Gastrocnemius medialis (tissue), 4 donors: ENCODE measurements around the gene XYLT1.

Source experiments
- POLR2A ChIP-seq, 2 donors: fragments of 450-650 bp; IDR thresholded peaks; one replicate each; pipeline ENCODE4 v1.6.1; 2017; ENCODE audit warnings: antibody characterized with exemption in 2 of 2, mild to moderate bottlenecking in 2 of 2, moderate library complexity in 2 of 2
- TF ChIP-seq, protein P1 (sequence below), 5 experiments: fragments of 450-650 bp in 3 of 5; fragments of 200-600 bp in 2 of 5; sonication (generic) in 2 of 5; IDR thresholded peaks in 4 of 5; conservative IDR thresholded peaks in 1 of 5; 1 replicate in 4 of 5; 2 replicates in 1 of 5; pipeline ENCODE4 v1.5.1; 2016 to 2019; ENCODE audit warnings: antibody characterized with exemption in 5 of 5, mild to moderate bottlenecking in 3 of 5, moderate library complexity in 3 of 5

DNA sequence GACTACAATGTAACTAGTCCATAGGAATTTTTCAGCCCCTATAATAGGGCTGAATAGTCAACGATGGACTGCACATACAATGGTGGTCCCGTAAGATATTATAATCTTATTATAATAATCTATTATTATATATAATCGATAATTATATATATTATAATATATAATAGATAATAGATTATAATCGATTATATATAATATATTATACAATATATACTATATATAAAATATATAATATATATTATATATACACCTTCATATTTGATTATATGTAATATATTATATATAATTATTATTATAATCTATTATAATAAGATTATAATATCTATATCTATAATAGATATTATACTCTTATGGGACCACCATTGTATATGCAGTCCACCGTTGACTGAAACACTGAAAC lies 238.8 kb downstream of the XYLT1 start:
- TF ChIP-seq, protein P1, sequence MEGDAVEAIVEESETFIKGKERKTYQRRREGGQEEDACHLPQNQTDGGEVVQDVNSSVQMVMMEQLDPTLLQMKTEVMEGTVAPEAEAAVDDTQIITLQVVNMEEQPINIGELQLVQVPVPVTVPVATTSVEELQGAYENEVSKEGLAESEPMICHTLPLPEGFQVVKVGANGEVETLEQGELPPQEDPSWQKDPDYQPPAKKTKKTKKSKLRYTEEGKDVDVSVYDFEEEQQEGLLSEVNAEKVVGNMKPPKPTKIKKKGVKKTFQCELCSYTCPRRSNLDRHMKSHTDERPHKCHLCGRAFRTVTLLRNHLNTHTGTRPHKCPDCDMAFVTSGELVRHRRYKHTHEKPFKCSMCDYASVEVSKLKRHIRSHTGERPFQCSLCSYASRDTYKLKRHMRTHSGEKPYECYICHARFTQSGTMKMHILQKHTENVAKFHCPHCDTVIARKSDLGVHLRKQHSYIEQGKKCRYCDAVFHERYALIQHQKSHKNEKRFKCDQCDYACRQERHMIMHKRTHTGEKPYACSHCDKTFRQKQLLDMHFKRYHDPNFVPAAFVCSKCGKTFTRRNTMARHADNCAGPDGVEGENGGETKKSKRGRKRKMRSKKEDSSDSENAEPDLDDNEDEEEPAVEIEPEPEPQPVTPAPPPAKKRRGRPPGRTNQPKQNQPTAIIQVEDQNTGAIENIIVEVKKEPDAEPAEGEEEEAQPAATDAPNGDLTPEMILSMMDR (IDR thresholded peaks at IDR 0.05 in 4 of 5, conservative IDR thresholded peaks at IDR 0.05 in 1 of 5), result no peak
- TF ChIP-seq POLR2A (IDR thresholded peaks at IDR 0.05), result no peak
